Caco-2 (cell line): ENCODE results near the gene CTXN1. TPM values are rescaled to one million over a fixed set of nuclear protein-coding genes. Genes with fewer than 3 reads are reported as not detected.

ENCODE experiments used
- BruUV-seq: library from RNA; stranded (reverse); fragments of 400-500 nt; replicated peaks from 2 replicates; lab custom pipeline; 2021; lab: Mats Ljungman, UMichigan
- CTCF ChIA-PET: fragments of 300-600 bp; sonication (Branson Sonifier 250); formaldehyde crosslinking; loops from one replicate; lab custom pipeline; 2022; ENCODE audit warnings: antibody characterized with exemption; lab: Charles Lee
- POLR2A ChIA-PET: fragments of 300-600 bp; sonication (Branson Sonifier 250); formaldehyde crosslinking; loops from one replicate; lab custom pipeline; 2022; ENCODE audit warnings: antibody characterized with exemption; lab: Charles Lee
- DNase-seq, 2 experiments: peaks; one replicate each; pipeline versions ENCODE4 v3.0.0 to v3.0.0-alpha.2; 2020 to 2022
- H3K27me3 ChIP-seq: replicated peaks from 2 replicates; pipeline ENCODE4 v1.6.0; 2011; ENCODE audit warnings: low read length; ENCODE audit not compliant: control insufficient read depth, insufficient read depth
- H3K36me3 ChIP-seq: 2 replicates; pipeline ENCODE4 v1.5.1; 2011; ENCODE audit warnings: low read length; ENCODE audit not compliant: control insufficient read depth, insufficient read depth
- H3K4me1 ChIP-seq: fragments of 250-450 bp; sonication (Bioruptor Pico); 2 replicates; pipeline ENCODE4 v1.5.1; 2020; ENCODE audit warnings: mild to moderate bottlenecking
- H3K4me3 ChIP-seq: 2 replicates; pipeline ENCODE4 v1.5.1; 2011; ENCODE audit warnings: low read depth, mild to moderate bottlenecking, control low read depth, low read length
- H3K9me3 ChIP-seq: fragments of 250-450 bp; sonication (Bioruptor Pico); 2 replicates; pipeline ENCODE4 v1.5.1; 2020; ENCODE audit warnings: mild to moderate bottlenecking, moderate library complexity
- H3K27ac Mint-ChIP-seq: one replicate; pipeline ENCODE4 v1.8.0; 2022; ENCODE audit warnings: mixed read lengths; ENCODE audit not compliant: unreplicated experiment
- H3K27me3 Mint-ChIP-seq: one replicate; pipeline ENCODE4 v1.8.0; 2022; ENCODE audit warnings: mixed read lengths; ENCODE audit not compliant: insufficient read depth, unreplicated experiment
- H3K36me3 Mint-ChIP-seq: one replicate; pipeline ENCODE4 v1.8.0; 2022; ENCODE audit warnings: mild to moderate bottlenecking, mixed read lengths; ENCODE audit not compliant: insufficient read depth, unreplicated experiment
- H3K4me1 Mint-ChIP-seq: one replicate; pipeline ENCODE4 v1.8.0; 2022; ENCODE audit warnings: low read depth, mixed read lengths; ENCODE audit not compliant: unreplicated experiment
- H3K4me3 Mint-ChIP-seq: one replicate; pipeline ENCODE4 v1.8.0; 2022; ENCODE audit warnings: mild to moderate bottlenecking, moderate library complexity, mixed read lengths; ENCODE audit not compliant: unreplicated experiment
- H3K9me3 Mint-ChIP-seq: one replicate; pipeline ENCODE4 v1.8.0; 2022; ENCODE audit warnings: mixed read lengths; ENCODE audit not compliant: unreplicated experiment
- intact Hi-C: fragments of 100-400 bp; cut with micrococcal nuclease; formaldehyde crosslinking; loops from one replicate; pipeline ENCODE4 v1.10.0; 2022; ENCODE audit not compliant: unreplicated experiment
- total RNA-seq: library from RNA; stranded (reverse); gene quantifications from 2 replicates; pipeline ENCODE4 v1.2.3, GENCODE V29; 2022
- TF ChIP-seq, protein P1 (sequence below), 2 experiments: fragments of 200-600 bp in 1 of 2; IDR thresholded peaks; 1 replicate in 1 of 2; 2 replicates in 1 of 2; pipeline versions ENCODE4 v1.5.1 to v1.8.0; 2011 to 2022; ENCODE audit warnings: antibody characterized with exemption in 1 of 2, control low read depth in 1 of 2, inconsistent platforms in 1 of 2, low read depth in 1 of 2, low read length in 1 of 2, mild to moderate bottlenecking in 1 of 2, moderate library complexity in 1 of 2; ENCODE audit not compliant: insufficient read depth in 1 of 2, severe bottlenecking in 1 of 2, unreplicated experiment in 1 of 2

The CTXN1 gene
- total RNA-seq, 1 experiment from 2014 or later, result 7.4 TPM

DNA sequence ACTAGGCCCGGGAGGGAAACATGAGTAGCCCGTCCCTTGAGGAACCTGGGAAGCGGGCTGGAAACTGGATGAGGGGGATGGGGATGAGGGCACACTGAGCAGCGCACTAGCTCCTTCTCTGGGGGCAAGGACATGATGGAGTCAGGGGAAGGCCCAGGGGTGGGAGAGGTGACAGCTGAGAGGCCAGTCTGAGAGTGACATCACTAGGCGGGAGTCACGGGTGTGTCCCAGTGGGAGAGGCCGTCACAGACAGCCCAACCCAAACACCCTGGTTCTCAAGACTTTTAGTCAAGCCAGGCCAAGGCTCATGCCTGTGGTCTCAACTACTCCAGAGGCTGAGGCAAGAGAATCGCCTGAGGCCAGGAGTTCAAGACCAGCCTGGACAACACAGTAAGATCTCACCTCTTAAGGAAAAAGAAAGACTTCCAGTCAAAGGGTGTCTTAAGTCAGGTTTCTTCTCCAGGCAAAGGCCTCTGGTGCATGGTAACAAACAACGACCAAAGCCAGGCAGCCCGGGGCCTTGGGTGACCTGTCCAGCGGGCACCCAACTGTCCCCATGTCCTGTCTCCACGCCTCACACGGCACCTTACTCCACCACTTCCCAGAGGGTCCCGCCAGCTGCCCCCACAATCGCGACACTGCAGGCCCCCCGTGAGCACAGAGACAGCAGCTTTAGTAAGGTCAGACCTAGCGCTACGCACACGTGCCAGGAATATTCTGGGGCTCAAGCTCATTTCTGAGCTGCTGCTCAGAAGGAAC lies 43.0 kb upstream of the CTXN1 start:
- POLR2A ChIA-PET, result no interaction called here
- no peak for DNase-seq
- Mint-ChIP-seq H3K4me1 (no peaks in the 10 kb centered on the region), H3K9me3 (no peaks in the 10 kb centered on the region), H3K4me3 (no peak overlapping the region), H3K36me3 (peaks cover 78% of the 10 kb centered on the region), H3K27me3 (no peaks in the 10 kb centered on the region), H3K27ac (no peak overlapping the region)
- CTCF ChIA-PET, result no interaction called here
- Histone ChIP-seq H3K27me3 (no peaks in the 10 kb centered on the region), H3K4me3 (no peak overlapping the region), H3K4me1 (0 out of 2 replicates have a peak, but pooled peaks cover 3% of the 10 kb centered on the region), H3K9me3 (no peaks in the 10 kb centered on the region), H3K36me3 (peaks cover 1% of the 10 kb centered on the region; the same call in 1 of the 2 replicates)
- no TSS peak for BruUV-seq
- intact Hi-C loops, result no loop called here
- TF ChIP-seq, protein P1, sequence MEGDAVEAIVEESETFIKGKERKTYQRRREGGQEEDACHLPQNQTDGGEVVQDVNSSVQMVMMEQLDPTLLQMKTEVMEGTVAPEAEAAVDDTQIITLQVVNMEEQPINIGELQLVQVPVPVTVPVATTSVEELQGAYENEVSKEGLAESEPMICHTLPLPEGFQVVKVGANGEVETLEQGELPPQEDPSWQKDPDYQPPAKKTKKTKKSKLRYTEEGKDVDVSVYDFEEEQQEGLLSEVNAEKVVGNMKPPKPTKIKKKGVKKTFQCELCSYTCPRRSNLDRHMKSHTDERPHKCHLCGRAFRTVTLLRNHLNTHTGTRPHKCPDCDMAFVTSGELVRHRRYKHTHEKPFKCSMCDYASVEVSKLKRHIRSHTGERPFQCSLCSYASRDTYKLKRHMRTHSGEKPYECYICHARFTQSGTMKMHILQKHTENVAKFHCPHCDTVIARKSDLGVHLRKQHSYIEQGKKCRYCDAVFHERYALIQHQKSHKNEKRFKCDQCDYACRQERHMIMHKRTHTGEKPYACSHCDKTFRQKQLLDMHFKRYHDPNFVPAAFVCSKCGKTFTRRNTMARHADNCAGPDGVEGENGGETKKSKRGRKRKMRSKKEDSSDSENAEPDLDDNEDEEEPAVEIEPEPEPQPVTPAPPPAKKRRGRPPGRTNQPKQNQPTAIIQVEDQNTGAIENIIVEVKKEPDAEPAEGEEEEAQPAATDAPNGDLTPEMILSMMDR (IDR thresholded peaks at IDR 0.05; ENCODE audit: insufficient read depth in 1 of 2, low read depth in 1 of 2, low read length in 1 of 2, severe bottlenecking in 1 of 2, unreplicated experiment in 1 of 2), result no peak

GRCh38 chr19:7968008-7968795 lies 42.3 kb upstream of the CTXN1 start:
- no peaks in the 10 kb centered on the region for H3K9me3 Mint-ChIP-seq
- Histone ChIP-seq H3K36me3 (peaks cover 1% of the 10 kb centered on the region; the same call in 1 of the 2 replicates), H3K9me3 (no peaks in the 10 kb centered on the region), H3K4me3 (no peak overlapping the region), H3K4me1 (0 out of 2 replicates have a peak, but pooled peaks cover 3% of the 10 kb centered on the region), H3K27me3 (no peaks in the 10 kb centered on the region)
- ChIA-PET CTCF (no interaction called here), POLR2A (no interaction called here)
- no peak overlapping the region for H3K27ac Mint-ChIP-seq
- no peaks in the 10 kb centered on the region for H3K4me1 Mint-ChIP-seq
- intact Hi-C loops, result no loop called here
- DNase-seq, result no peak
- peaks cover 78% of the 10 kb centered on the region for H3K36me3 Mint-ChIP-seq
- BruUV-seq, result no TSS peak
- H3K4me3 Mint-ChIP-seq, result no peak overlapping the region
- no peaks in the 10 kb centered on the region for H3K27me3 Mint-ChIP-seq
- TF ChIP-seq, protein P1 (IDR thresholded peaks at IDR 0.05; ENCODE audit: insufficient read depth in 1 of 2, low read depth in 1 of 2, low read length in 1 of 2, severe bottlenecking in 1 of 2, unreplicated experiment in 1 of 2), result no peak

DNA sequence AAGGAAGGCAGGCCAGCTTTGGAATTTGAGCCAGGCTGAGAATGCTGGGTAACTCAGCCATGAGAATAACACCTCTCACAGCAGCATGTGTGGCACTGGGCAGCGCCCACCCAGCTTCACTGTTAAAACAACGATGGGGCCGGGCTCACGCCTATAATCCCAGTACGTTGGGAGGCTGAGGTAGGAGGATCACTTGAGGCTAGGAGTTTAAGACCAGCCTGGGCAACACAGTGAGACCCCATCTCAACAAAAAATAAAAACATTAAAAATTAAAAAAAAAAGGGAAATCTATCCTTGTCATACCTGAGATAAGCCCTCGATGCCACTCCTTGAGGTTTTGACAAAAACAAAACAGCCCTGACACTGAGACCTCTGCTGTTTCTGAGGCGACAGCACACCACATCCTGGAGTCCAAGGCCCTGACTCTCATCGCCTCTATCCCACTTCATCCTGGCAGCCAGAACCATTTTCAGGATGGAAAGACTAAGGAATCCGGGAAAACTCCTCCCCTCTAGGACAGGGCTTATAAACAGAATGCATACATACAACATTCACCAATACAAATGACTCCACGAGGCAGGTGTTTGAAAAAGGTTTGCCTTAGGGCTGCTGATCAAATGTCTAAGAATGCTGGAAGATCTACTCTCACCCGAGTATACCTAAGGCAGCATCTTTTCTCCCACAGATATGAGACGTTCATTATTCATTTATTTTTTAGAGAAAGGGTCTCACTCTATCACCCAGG lies 40.2 kb upstream of the CTXN1 start:
- H3K9me3 ChIP-seq, result no peaks in the 10 kb centered on the region
- ChIA-PET CTCF (no interaction called here), POLR2A (no interaction called here)
- H3K36me3 ChIP-seq, result peaks cover 1% of the 10 kb centered on the region; the same call in 1 of the 2 replicates
- no peak for DNase-seq
- Mint-ChIP-seq H3K4me3 (no peak overlapping the region), H3K9me3 (no peaks in the 10 kb centered on the region), H3K4me1 (peaks cover 8% of the 10 kb centered on the region), H3K27me3 (no peaks in the 10 kb centered on the region), H3K27ac (no peak overlapping the region), H3K36me3 (peaks cover 87% of the 10 kb centered on the region)
- H3K27me3 ChIP-seq, result no peaks in the 10 kb centered on the region
- BruUV-seq, result no TSS peak
- 0 out of 2 replicates have a peak, but pooled peaks cover 10% of the 10 kb centered on the region for H3K4me1 ChIP-seq
- TF ChIP-seq, protein P1 (IDR thresholded peaks at IDR 0.05; ENCODE audit: insufficient read depth in 1 of 2, low read depth in 1 of 2, low read length in 1 of 2, severe bottlenecking in 1 of 2, unreplicated experiment in 1 of 2), result no peak
- intact Hi-C loops, result no loop called here
- no peak overlapping the region for H3K4me3 ChIP-seq
